ENCODE results near the gene AIPL1. TPM values are rescaled to one million over a fixed set of nuclear protein-coding genes. Genes with fewer than 3 reads are reported as not detected.

Gene AIPL1
- total and polyA plus RNA-seq, 9 donors, result 0.05 TPM; not detected in 8

GRCh38 chr17:6437466-6437865 is 2.5 kb upstream of the AIPL1 start:
- H3K4me3 ChIP-seq (ENCODE audit: low read length), result no peak overlapping the region
- no peak overlapping the region for H3K27ac ChIP-seq (ENCODE audit: low read length)
- WGBS (ENCODE audit: insufficient coverage), result no CpG with 5 or more reads among the region's 4 CpGs
- no peak for DNase-seq
- no peaks in the 10 kb centered on the region for H3K9me3 ChIP-seq (replicated peaks; ENCODE audit: control insufficient read depth, low read depth, low read length)
- H3K4me1 ChIP-seq (ENCODE audit: control insufficient read depth, insufficient read depth, low read length), result no peaks in the 10 kb centered on the region
- no peaks in the 10 kb centered on the region for H3K36me3 ChIP-seq (ENCODE audit: control insufficient read depth, insufficient read depth, low read length)
- peaks cover 12% of the 10 kb centered on the region for H3K27me3 ChIP-seq (ENCODE audit: control insufficient read depth, insufficient read depth, low read length)

DNA sequence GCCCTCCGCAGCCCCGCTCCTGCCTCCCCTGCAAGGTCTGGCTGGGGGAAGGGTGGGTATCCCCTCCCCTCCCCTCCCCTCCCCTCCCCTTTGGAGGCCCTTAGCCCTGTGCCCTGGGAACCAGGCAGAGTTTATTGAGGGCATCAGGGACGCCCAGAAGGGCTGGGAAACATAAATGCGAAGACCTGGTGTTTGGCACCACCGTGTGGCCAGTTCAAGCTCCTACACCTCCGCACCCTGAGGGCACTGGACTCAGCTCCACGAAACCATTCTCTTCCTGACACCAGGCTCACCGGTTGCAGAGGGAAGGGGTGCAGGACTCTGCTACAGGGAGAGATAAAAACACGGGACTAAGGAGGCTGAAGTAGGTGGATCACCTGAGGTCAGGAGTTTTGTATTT is 1.0 kb upstream of the AIPL1 start:
- Histone ChIP-seq H3K27me3 (ENCODE audit: control insufficient read depth, insufficient read depth, low read length) (peaks cover 12% of the 10 kb centered on the region), H3K4me1 (ENCODE audit: control insufficient read depth, insufficient read depth, low read length) (no peaks in the 10 kb centered on the region), H3K36me3 (ENCODE audit: control insufficient read depth, insufficient read depth, low read length) (no peaks in the 10 kb centered on the region), H3K4me3 (ENCODE audit: low read length) (no peak overlapping the region), H3K9me3 (replicated peaks; ENCODE audit: control insufficient read depth, low read depth, low read length) (peaks cover 1% of the 10 kb centered on the region), H3K27ac (ENCODE audit: low read length) (no peak overlapping the region)
- WGBS (ENCODE audit: insufficient coverage), result 0% methylated on average over 1 of the region's 9 CpGs
- peak; percentile 48 for DNase-seq

DNA sequence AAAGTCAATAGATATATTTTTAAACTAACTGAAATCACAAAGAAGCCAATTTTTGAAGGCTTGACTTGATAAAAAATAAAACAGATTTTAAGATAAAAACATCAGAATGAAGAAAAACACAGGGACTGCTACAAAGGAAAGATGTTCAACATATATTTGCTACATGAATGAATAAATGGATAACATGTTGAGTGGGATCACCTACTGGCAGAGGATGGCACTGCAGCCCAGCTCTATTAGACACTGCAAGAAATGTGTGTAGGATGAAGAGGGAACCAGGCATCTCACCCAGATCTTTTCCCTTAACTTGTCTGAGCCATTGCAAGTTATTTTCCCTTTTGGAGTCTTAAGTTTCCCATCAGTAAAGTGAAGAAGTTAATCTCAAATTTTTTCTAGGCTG is 4.2 kb downstream of the AIPL1 start:
- Histone ChIP-seq H3K27me3 (ENCODE audit: control insufficient read depth, insufficient read depth, low read length) (peaks cover 4% of the 10 kb centered on the region), H3K9me3 (replicated peaks; ENCODE audit: control insufficient read depth, low read depth, low read length) (peaks cover 3% of the 10 kb centered on the region), H3K4me1 (ENCODE audit: control insufficient read depth, insufficient read depth, low read length) (no peaks in the 10 kb centered on the region), H3K4me3 (ENCODE audit: low read length) (no peak overlapping the region), H3K27ac (ENCODE audit: low read length) (no peak overlapping the region), H3K36me3 (ENCODE audit: control insufficient read depth, insufficient read depth, low read length) (no peaks in the 10 kb centered on the region)
- no peak for DNase-seq

GRCh38 chr17:6429266-6429665 is 5.7 kb downstream of the AIPL1 start:
- H3K4me1 ChIP-seq (ENCODE audit: control insufficient read depth, insufficient read depth, low read length), result no peaks in the 10 kb centered on the region
- H3K4me3 ChIP-seq (ENCODE audit: low read length), result no peak overlapping the region
- 81% methylated on average over 4 of the region's 7 CpGs for WGBS (ENCODE audit: insufficient coverage)
- H3K9me3 ChIP-seq (replicated peaks; ENCODE audit: control insufficient read depth, low read depth, low read length), result peaks cover 3% of the 10 kb centered on the region
- no peak overlapping the region for H3K27ac ChIP-seq (ENCODE audit: low read length)
- H3K27me3 ChIP-seq (ENCODE audit: control insufficient read depth, insufficient read depth, low read length), result peaks cover 4% of the 10 kb centered on the region
- no peak for DNase-seq
- H3K36me3 ChIP-seq (ENCODE audit: control insufficient read depth, insufficient read depth, low read length), result no peaks in the 10 kb centered on the region

DNA sequence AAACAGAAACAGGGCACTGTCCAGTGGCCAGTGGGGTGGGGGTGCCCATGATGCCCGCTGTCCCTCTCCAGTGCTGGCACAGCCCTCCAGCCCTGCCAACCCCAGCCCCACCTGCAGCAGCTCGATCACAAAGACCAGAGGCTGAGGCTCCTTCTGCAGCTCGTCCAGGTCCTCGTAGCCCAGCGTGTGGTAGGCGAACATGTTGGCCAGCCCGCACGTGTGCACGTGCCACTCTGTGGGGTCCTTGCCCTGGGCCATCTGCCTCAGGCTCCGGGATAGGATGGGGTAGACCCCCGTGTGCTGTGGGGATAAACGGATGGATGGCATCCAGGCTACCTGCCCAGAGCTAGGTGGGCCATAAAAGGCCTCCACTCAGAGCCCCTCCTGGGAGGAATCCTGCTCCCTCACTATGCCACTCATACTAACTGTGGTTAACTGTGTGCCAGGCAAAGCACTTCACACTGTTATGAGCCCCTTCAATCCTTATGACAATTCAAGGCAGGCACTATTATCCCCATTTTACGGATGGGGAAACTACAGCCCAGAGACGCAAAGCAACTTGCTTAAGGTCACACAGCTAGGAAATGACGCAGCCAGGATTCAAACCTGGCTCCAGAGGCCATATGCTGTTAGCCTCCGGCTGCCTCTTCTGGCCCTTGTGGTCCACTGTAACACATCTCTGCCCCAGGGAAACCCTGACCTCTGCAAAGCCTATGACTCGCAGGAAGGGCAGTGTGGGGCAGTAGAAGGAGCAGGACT is 6.5 kb downstream of the AIPL1 start:
- Histone ChIP-seq H3K36me3 (ENCODE audit: control insufficient read depth, insufficient read depth, low read length) (no peaks in the 10 kb centered on the region), H3K9me3 (replicated peaks; ENCODE audit: control insufficient read depth, low read depth, low read length) (peaks cover 3% of the 10 kb centered on the region), H3K27me3 (ENCODE audit: control insufficient read depth, insufficient read depth, low read length) (peaks cover 7% of the 10 kb centered on the region), H3K27ac (ENCODE audit: low read length) (no peak overlapping the region), H3K4me1 (ENCODE audit: control insufficient read depth, insufficient read depth, low read length) (no peaks in the 10 kb centered on the region), H3K4me3 (ENCODE audit: low read length) (no peak overlapping the region)
- no peak for DNase-seq
- WGBS (ENCODE audit: insufficient coverage), result 90% methylated on average over 15 of the region's 17 CpGs

DNA sequence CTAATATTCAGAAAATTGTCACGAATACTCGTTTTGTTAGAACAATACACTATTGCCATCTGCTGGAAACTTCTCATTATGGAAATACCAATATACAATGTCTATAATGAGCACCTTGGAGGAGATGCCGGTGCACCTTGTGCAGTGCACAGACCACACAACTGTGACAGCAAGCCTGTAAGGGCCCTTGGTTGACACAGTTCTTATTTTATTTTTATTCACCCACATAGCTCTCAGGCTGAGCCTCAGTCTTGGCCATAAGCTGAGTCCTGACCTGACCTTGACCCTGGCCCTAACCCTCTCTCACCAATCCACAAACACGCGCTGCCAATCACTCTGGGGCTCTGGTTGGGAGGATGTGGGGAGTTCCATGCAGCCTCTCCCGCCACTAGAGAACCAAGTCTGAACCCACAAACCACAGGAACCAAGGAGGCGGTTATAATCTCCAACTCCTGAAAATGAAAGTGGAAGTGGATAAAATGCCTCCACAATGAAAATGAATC is 7.6 kb downstream of the AIPL1 start:
- peak; percentile 29 for DNase-seq
- peaks cover 9% of the 10 kb centered on the region for H3K27me3 ChIP-seq (ENCODE audit: control insufficient read depth, insufficient read depth, low read length)
- WGBS (ENCODE audit: insufficient coverage), result no CpG with 5 or more reads among the region's 7 CpGs
- H3K27ac ChIP-seq (ENCODE audit: low read length), result no peak overlapping the region
- peaks cover 3% of the 10 kb centered on the region for H3K9me3 ChIP-seq (replicated peaks; ENCODE audit: control insufficient read depth, low read depth, low read length)
- H3K4me1 ChIP-seq (ENCODE audit: control insufficient read depth, insufficient read depth, low read length), result no peaks in the 10 kb centered on the region
- no peaks in the 10 kb centered on the region for H3K36me3 ChIP-seq (ENCODE audit: control insufficient read depth, insufficient read depth, low read length)
- no peak overlapping the region for H3K4me3 ChIP-seq (ENCODE audit: low read length)

- WGBS (ENCODE audit: insufficient coverage), result 81% methylated on average over 16 of the region's 25 CpGs
- DNase-seq, result no peak
Observed at GRCh38 chr17:6426356-6427101, 8.4 kb downstream of the AIPL1 start.

GRCh38 chr17:6425407-6425806 is 9.5 kb downstream of the AIPL1 start:
- H3K9me3 ChIP-seq (replicated peaks; ENCODE audit: control insufficient read depth, low read depth, low read length), result no peaks in the 10 kb centered on the region
- no peaks in the 10 kb centered on the region for H3K4me1 ChIP-seq (ENCODE audit: control insufficient read depth, insufficient read depth, low read length)
- 89% methylated on average over 16 of the region's 18 CpGs for WGBS (ENCODE audit: insufficient coverage)
- peaks cover 10% of the 10 kb centered on the region for H3K27me3 ChIP-seq (ENCODE audit: control insufficient read depth, insufficient read depth, low read length)
- no peak for DNase-seq
- H3K36me3 ChIP-seq (ENCODE audit: control insufficient read depth, insufficient read depth, low read length), result no peaks in the 10 kb centered on the region
- no peak overlapping the region for H3K4me3 ChIP-seq (ENCODE audit: low read length)
- no peak overlapping the region for H3K27ac ChIP-seq (ENCODE audit: low read length)

More at GRCh38 chr17:6426356-6427101, 8.4 kb downstream of the AIPL1 start:
- Histone ChIP-seq H3K27ac (ENCODE audit: low read length) (no peak overlapping the region), H3K4me1 (ENCODE audit: control insufficient read depth, insufficient read depth, low read length) (no peaks in the 10 kb centered on the region), H3K4me3 (ENCODE audit: low read length) (no peak overlapping the region), H3K9me3 (replicated peaks; ENCODE audit: control insufficient read depth, low read depth, low read length) (peaks cover 3% of the 10 kb centered on the region), H3K36me3 (ENCODE audit: control insufficient read depth, insufficient read depth, low read length) (no peaks in the 10 kb centered on the region), H3K27me3 (ENCODE audit: control insufficient read depth, insufficient read depth, low read length) (peaks cover 9% of the 10 kb centered on the region)

DNA sequence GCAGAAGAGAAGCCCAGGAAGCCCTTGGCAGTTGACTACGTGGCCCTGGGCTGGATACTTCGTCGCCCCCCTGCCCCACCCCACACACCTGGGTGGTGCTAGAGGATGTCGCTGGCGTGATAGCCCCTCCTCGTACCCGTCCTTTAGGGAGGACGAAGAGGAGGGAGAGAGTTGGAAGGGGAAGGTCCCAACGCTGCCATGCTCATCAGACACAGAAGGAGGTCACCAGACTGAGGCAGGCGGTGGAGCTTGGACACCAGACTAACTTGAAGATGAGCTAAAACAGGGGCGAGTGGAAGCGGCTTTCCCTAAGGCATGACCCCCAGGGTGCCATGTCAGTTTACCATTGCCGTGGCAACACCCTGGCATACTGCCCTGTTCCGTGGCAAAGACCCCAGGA is 11.0 kb downstream of the AIPL1 start:
- DNase-seq, result no peak
- no peaks in the 10 kb centered on the region for H3K9me3 ChIP-seq (replicated peaks; ENCODE audit: control insufficient read depth, low read depth, low read length)
- no peaks in the 10 kb centered on the region for H3K36me3 ChIP-seq (ENCODE audit: control insufficient read depth, insufficient read depth, low read length)
- no peaks in the 10 kb centered on the region for H3K4me1 ChIP-seq (ENCODE audit: control insufficient read depth, insufficient read depth, low read length)
- H3K27me3 ChIP-seq (ENCODE audit: control insufficient read depth, insufficient read depth, low read length), result peaks cover 12% of the 10 kb centered on the region
- no peak overlapping the region for H3K4me3 ChIP-seq (ENCODE audit: low read length)
- 83% methylated on average over 6 of the region's 14 CpGs for WGBS (ENCODE audit: insufficient coverage)
- H3K27ac ChIP-seq (ENCODE audit: low read length), result no peak overlapping the region

- no peaks in the 10 kb centered on the region for H3K9me3 ChIP-seq (replicated peaks; ENCODE audit: control insufficient read depth, low read depth, low read length)
- no peaks in the 10 kb centered on the region for H3K4me1 ChIP-seq (ENCODE audit: control insufficient read depth, insufficient read depth, low read length)
- no peak overlapping the region for H3K4me3 ChIP-seq (ENCODE audit: low read length)
- peaks cover 12% of the 10 kb centered on the region for H3K27me3 ChIP-seq (ENCODE audit: control insufficient read depth, insufficient read depth, low read length)
- no peak overlapping the region for H3K27ac ChIP-seq (ENCODE audit: low read length)
- DNase-seq, result no peak
- WGBS (ENCODE audit: insufficient coverage), result 61% methylated on average over 12 of the region's 13 CpGs
- H3K36me3 ChIP-seq (ENCODE audit: control insufficient read depth, insufficient read depth, low read length), result no peaks in the 10 kb centered on the region
Observed at GRCh38 chr17:6422654-6423241, 12.2 kb downstream of the AIPL1 start.

Data from muscle of leg (tissue), 11 donors.